Measurements from ENCODE around the gene PLPPR5.

The PLPPR5 gene

GRCh38 chr1:98967122-98967521 is 37.5 kb downstream of the PLPPR5 start:
- no peak for DNase-seq

- DNase-seq: no peak
Measured at GRCh38 chr1:98965394-98965793, 39.3 kb downstream of the PLPPR5 start.

- no peak for DNase-seq
Measured at GRCh38 chr1:98964198-98964597, 40.5 kb downstream of the PLPPR5 start.

- DNase-seq: no peak
Measured at GRCh38 chr1:98963064-98963758, 41.5 kb downstream of the PLPPR5 start.

- no peak for DNase-seq
Measured at GRCh38 chr1:98962156-98962555, 42.5 kb downstream of the PLPPR5 start.

GRCh38 chr1:98949621-98950020 is 55.0 kb downstream of the PLPPR5 start:
- DNase-seq: no peak

- no peak for DNase-seq
Measured at GRCh38 chr1:98949166-98949565, 55.5 kb downstream of the PLPPR5 start.

- DNase-seq: no peak
Measured at GRCh38 chr1:98947071-98947470, 57.6 kb downstream of the PLPPR5 start.

- DNase-seq: no peak
Measured at GRCh38 chr1:98940722-98941079, 64.0 kb downstream of the PLPPR5 start.

- DNase-seq: no peak
Measured at GRCh38 chr1:98940069-98940721, 64.5 kb downstream of the PLPPR5 start.

GRCh38 chr1:98939471-98939870 is 65.2 kb downstream of the PLPPR5 start:
- DNase-seq: no peak

GRCh38 chr1:98937347-98937746 is 67.3 kb downstream of the PLPPR5 start:
- no peak for DNase-seq

- DNase-seq: no peak
Measured at GRCh38 chr1:98932184-98932583, 72.5 kb downstream of the PLPPR5 start.

- DNase-seq: no peak
Measured at GRCh38 chr1:98931128-98931835, 73.4 kb downstream of the PLPPR5 start.

GRCh38 chr1:98929437-98929836 is 75.2 kb downstream of the PLPPR5 start:
- no peak for DNase-seq

GRCh38 chr1:98926597-98926996 is 78.1 kb downstream of the PLPPR5 start:
- no peak for DNase-seq

- no peak for DNase-seq
Measured at GRCh38 chr1:98924977-98925376, 79.7 kb downstream of the PLPPR5 start.

- DNase-seq: no peak
Measured at GRCh38 chr1:98923667-98924066, 81.0 kb downstream of the PLPPR5 start.

- no peak for DNase-seq
Measured at GRCh38 chr1:98921817-98922216, 82.8 kb downstream of the PLPPR5 start.

GRCh38 chr1:98920441-98921110 is 84.1 kb downstream of the PLPPR5 start:
- no peak for DNase-seq

- DNase-seq: no peak
Measured at GRCh38 chr1:98919652-98920051, 85.0 kb downstream of the PLPPR5 start.

- no peak for DNase-seq
Measured at GRCh38 chr1:98919211-98919610, 85.5 kb downstream of the PLPPR5 start.

- DNase-seq: no peak
Measured at GRCh38 chr1:98914547-98914946, 90.1 kb downstream of the PLPPR5 start.

GRCh38 chr1:98910827-98911226 is 93.8 kb downstream of the PLPPR5 start:
- no peak for DNase-seq

All from activated CD8-positive, alpha-beta memory T cell treated with anti-CD3 and anti-CD28 coated beads for 24 hours (primary cell).